ENCODE data around the gene GRAMD1C.

- TF ChIP-seq CTCF (IDR thresholded peaks at IDR 0.05; ENCODE audit: insufficient read depth, low read depth, low read length) (no peak), EZH2 (IDR thresholded peaks at IDR 0.05; ENCODE audit: insufficient read depth, low read length) (peak; percentile 81)
These were observed 109.7 kb downstream of the GRAMD1C start for GRCh38 chr3:113948015-113948917.
